Stimulated activated CD4-positive, alpha-beta T cell treated with anti-CD3 and anti-CD28 coated beads, Interleukin-4, amount 100 ng/mL, for 1 hour (primary cell): Measurements from ENCODE around the gene KRT14.
"Not testable (repeated sequence)": the region's sequence is repeated elsewhere in the genome, so short reads cannot be mapped to it uniquely, and the experiment has no call there.

Experiments used
- DNase-seq: peaks from one replicate; pipeline ENCODE4 v3.0.0-alpha.2; 2020

KRT14 gene

GRCh38 chr17:41600318-41600717 is 13.6 kb upstream of the KRT14 start:
- DNase-seq: no peak

GRCh38 chr17:41599680-41600079 is 13.0 kb upstream of the KRT14 start:
- DNase-seq: no peak

- no peak for DNase-seq
Observed at GRCh38 chr17:41595585-41595984, 8.9 kb upstream of the KRT14 start.

GRCh38 chr17:41594363-41594915 is 7.7 kb upstream of the KRT14 start:
- DNase-seq: no peak

GRCh38 chr17:41593306-41593981 is 6.7 kb upstream of the KRT14 start:
- DNase-seq: no peak

GRCh38 chr17:41592601-41593305 is 6.1 kb upstream of the KRT14 start:
- DNase-seq: no peak

- DNase-seq: no peak
Observed at GRCh38 chr17:41589301-41589700, 2.6 kb upstream of the KRT14 start.

- no peak for DNase-seq
Observed at GRCh38 chr17:41588126-41588810, 1.6 kb upstream of the KRT14 start.

GRCh38 chr17:41585301-41586056 is 1.2 kb downstream of the KRT14 start:
- no peak for DNase-seq

- DNase-seq: not testable (repeated sequence)
Observed at GRCh38 chr17:41584331-41584927, 2.3 kb downstream of the KRT14 start.

- DNase-seq: no peak
Observed at GRCh38 chr17:41583137-41584127, 3.3 kb downstream of the KRT14 start.

GRCh38 chr17:41582061-41582968 is 4.4 kb downstream of the KRT14 start:
- not testable (repeated sequence) for DNase-seq

- DNase-seq: no peak
Observed at GRCh38 chr17:41581366-41582060, 5.2 kb downstream of the KRT14 start.

GRCh38 chr17:41580687-41581365 is 5.9 kb downstream of the KRT14 start:
- no peak for DNase-seq

- DNase-seq: no peak
Observed at GRCh38 chr17:41580244-41580575, 6.5 kb downstream of the KRT14 start.

- DNase-seq: peak; percentile 64
Observed at GRCh38 chr17:41579484-41580243, 7.0 kb downstream of the KRT14 start.

- no peak for DNase-seq
Observed at GRCh38 chr17:41578971-41579370, 7.7 kb downstream of the KRT14 start.

- DNase-seq: no peak
Observed at GRCh38 chr17:41578538-41578937, 8.2 kb downstream of the KRT14 start.
